BE2C (cell line): ENCODE data around the gene SCAMP4. TPM values are rescaled to one million over a fixed set of nuclear protein-coding genes. Genes with fewer than 3 reads are reported as not detected.

ENCODE experiments used
- DNase-seq: peaks from one replicate; pipeline ENCODE4 v3.0.0-alpha.2; 2020
- H3K27me3 ChIP-seq: fragments of 250-450 bp; sonication (Bioruptor Pico); 2 replicates; pipeline ENCODE4 v1.5.1; 2020; ENCODE audit warnings: mild to moderate bottlenecking
- H3K36me3 ChIP-seq: fragments of 250-450 bp; sonication (Bioruptor Pico); 2 replicates; pipeline ENCODE4 v1.5.1; 2020; ENCODE audit warnings: mild to moderate bottlenecking
- H3K4me1 ChIP-seq: fragments of 250-450 bp; sonication (Bioruptor Pico); 2 replicates; pipeline ENCODE4 v1.5.1; 2020
- H3K4me3 ChIP-seq: 2 replicates; pipeline ENCODE4 v1.5.1; 2011; ENCODE audit warnings: low read depth, low read length
- H3K9me3 ChIP-seq: fragments of 250-450 bp; sonication (Bioruptor Pico); 2 replicates; pipeline ENCODE4 v1.5.1; 2020
- polyA plus RNA-seq: library from polyadenylated mRNA; unstranded; fragments of >200 nt; gene quantifications from one replicate; pipeline ENCODE4 v1.2.1, GENCODE V29; 2012; ENCODE audit warnings: low read depth, missing spikeins; ENCODE audit not compliant: insufficient read length, insufficient read depth
- TF ChIP-seq, protein P1 (sequence below): IDR thresholded peaks from 2 replicates; pipeline ENCODE4 v1.5.1; 2012; ENCODE audit warnings: mild to moderate bottlenecking, low read depth, low read length

SCAMP4 gene
- 23.2 TPM for polyA plus RNA-seq

- peak within 1 kb of the TSS; percentile 61 for H3K4me3 ChIP-seq
- peak; percentile 100 for DNase-seq
- TF ChIP-seq, protein P1, sequence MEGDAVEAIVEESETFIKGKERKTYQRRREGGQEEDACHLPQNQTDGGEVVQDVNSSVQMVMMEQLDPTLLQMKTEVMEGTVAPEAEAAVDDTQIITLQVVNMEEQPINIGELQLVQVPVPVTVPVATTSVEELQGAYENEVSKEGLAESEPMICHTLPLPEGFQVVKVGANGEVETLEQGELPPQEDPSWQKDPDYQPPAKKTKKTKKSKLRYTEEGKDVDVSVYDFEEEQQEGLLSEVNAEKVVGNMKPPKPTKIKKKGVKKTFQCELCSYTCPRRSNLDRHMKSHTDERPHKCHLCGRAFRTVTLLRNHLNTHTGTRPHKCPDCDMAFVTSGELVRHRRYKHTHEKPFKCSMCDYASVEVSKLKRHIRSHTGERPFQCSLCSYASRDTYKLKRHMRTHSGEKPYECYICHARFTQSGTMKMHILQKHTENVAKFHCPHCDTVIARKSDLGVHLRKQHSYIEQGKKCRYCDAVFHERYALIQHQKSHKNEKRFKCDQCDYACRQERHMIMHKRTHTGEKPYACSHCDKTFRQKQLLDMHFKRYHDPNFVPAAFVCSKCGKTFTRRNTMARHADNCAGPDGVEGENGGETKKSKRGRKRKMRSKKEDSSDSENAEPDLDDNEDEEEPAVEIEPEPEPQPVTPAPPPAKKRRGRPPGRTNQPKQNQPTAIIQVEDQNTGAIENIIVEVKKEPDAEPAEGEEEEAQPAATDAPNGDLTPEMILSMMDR = no peak
- H3K27me3 ChIP-seq = no peaks in the 10 kb centered on the region
- peaks cover 9% of the 10 kb centered on the region for H3K4me1 ChIP-seq
- H3K9me3 ChIP-seq = no peaks in the 10 kb centered on the region
- peaks cover 20% of the 10 kb centered on the region for H3K36me3 ChIP-seq
These were observed at the start of gene SCAMP4, which contains the start of gene ADAT3 for GRCh38 chr19:1905110-1905862. Gene SCAMP4, plus strand, starts transcription at chr19:1905399. Its CDS starts 9,621 bp downstream, at chr19:1915020. Gene ADAT3, plus strand, starts transcription at chr19:1905399. Its CDS starts 6,649 bp downstream, at chr19:1912048.

- Histone ChIP-seq H3K36me3 (peaks cover 4% of the 10 kb centered on the region), H3K9me3 (no peaks in the 10 kb centered on the region), H3K4me1 (peaks cover 49% of the 10 kb centered on the region), H3K4me3 (peak overlapping the region; percentile 62), H3K27me3 (no peaks in the 10 kb centered on the region)
- no peak for DNase-seq
- TF ChIP-seq, protein P1 = no peak
These were observed 49.4 kb upstream of the SCAMP4 start for GRCh38 chr19:1855828-1856255.

GRCh38 chr19:1856345-1856697, 48.9 kb upstream of the SCAMP4 start:
- Histone ChIP-seq H3K4me1 (peaks cover 49% of the 10 kb centered on the region), H3K4me3 (peak overlapping the region; percentile 62), H3K27me3 (no peaks in the 10 kb centered on the region), H3K9me3 (no peaks in the 10 kb centered on the region), H3K36me3 (peaks cover 4% of the 10 kb centered on the region)
- TF ChIP-seq, protein P1 = no peak
- DNase-seq = no peak

GRCh38 chr19:1856698-1857603, 48.2 kb upstream of the SCAMP4 start:
- peak; percentile 65 for DNase-seq
- Histone ChIP-seq H3K4me1 (peaks cover 49% of the 10 kb centered on the region), H3K36me3 (peaks cover 4% of the 10 kb centered on the region), H3K27me3 (no peaks in the 10 kb centered on the region), H3K4me3 (peak overlapping the region; percentile 62), H3K9me3 (no peaks in the 10 kb centered on the region)
- TF ChIP-seq, protein P1 = no peak

DNA sequence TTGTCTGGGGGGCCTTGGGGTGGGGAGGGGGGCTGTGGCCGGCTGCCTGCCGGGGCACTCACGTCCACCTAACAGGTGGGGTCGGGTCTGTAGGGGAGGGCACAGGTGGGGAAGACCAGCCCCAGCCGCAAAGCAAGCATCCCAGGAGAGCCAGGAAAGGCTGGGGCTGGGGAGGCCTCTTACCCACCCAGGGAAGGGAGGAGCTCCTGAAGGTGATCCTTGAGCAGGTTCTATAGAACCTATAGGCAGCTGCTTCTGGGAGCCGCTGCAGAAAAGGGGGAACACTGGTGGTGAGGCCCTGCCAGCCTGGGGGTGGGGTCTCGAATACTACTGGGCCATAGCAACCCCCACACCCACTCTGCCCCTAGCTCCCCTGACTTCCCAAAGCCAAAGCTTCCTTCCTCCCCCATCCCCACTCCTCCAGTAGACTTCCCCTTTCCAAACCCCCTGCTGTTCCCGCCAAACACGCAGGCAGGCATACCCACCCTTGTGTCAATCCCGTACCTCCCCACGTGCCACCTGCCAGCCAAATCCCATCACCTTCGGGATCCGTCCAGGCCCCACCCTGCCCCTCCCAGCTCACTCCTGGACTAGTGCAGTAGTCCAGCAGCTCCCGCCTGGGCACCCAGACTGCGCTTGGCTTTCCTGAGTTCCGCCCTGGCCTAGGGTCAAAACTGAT, 47.4 kb upstream of the SCAMP4 start:
- no peaks in the 10 kb centered on the region for H3K27me3 ChIP-seq
- H3K36me3 ChIP-seq = peaks cover 4% of the 10 kb centered on the region
- H3K4me3 ChIP-seq = peak overlapping the region; percentile 62
- H3K9me3 ChIP-seq = no peaks in the 10 kb centered on the region
- peaks cover 41% of the 10 kb centered on the region for H3K4me1 ChIP-seq
- TF ChIP-seq, protein P1 = no peak
- no peak for DNase-seq
